SK-N-MC (cell line): ENCODE data around the gene TIGAR.

ENCODE experiments used
- EZH2 ChIP-seq: fragments of 200-600 bp; sonication (generic); IDR thresholded peaks from one replicate; pipeline ENCODE4 v1.6.1; 2017; ENCODE audit warnings: antibody characterized with exemption
- FOXP2 ChIP-seq: optimal IDR thresholded peaks from 2 replicates; pipeline ENCODE3; 2011; ENCODE audit warnings: mild to moderate bottlenecking, moderate library complexity; ENCODE audit not compliant: insufficient read depth; ENCODE audit errors: extremely low read length, control extremely low read depth
- POLR2AphosphoS5 ChIP-seq: IDR thresholded peaks from 2 replicates; pipeline ENCODE4 v1.6.1; 2012; ENCODE audit warnings: mild to moderate bottlenecking, low read depth, low read length, borderline replicate concordance

DNA sequence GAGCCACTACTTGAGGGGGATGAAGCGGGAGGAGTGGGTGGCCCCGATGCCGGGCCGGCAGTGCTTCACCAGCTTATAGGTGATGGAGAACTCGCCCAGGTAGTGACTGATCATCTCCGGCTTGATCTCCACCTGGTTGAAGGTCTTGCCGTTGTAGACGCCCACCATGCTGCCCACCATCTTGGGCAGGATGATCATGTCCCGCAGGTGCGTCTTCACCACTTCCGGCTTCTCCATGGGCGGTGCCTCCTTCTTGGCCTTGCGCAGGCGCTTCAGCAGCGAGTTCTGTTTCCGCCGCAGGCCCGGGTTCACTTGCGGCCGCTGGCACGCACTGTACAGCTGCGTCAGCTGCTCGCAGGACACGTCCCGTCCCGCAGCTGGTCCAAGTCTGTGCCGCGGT is 3.4 kb downstream of the TIGAR start:
- TF ChIP-seq EZH2, result no peak
- no peak for TF ChIP-seq POLR2AphosphoS5
- TF ChIP-seq FOXP2, result no peak
